Kidney (tissue), 14 donors: ENCODE measurements around the gene WDR72. TPM values are rescaled to one million over a fixed set of nuclear protein-coding genes. Genes with fewer than 3 reads are reported as not detected.

ENCODE experiments used
- DNase-seq, 5 donors: peaks; one replicate each; pipeline ENCODE4 v3.0.0-alpha.2; 2013 to 2020
- FAIRE-seq: peaks from 2 replicates; lab custom pipeline; 2012; peaks lifted over from hg19 to GRCh38; lab: Jason Lieb, UNC
- H3K27ac ChIP-seq, 2 donors: one replicate each; pipeline ENCODE4 v1.7.0; 2013; ENCODE audit warnings: low read depth in 2 of 2, low read length in 2 of 2, inconsistent platforms in 1 of 2
- H3K27me3 ChIP-seq: one replicate; pipeline ENCODE4 v1.7.1; 2013; ENCODE audit warnings: low read length, inconsistent platforms; ENCODE audit not compliant: control insufficient read depth, insufficient read depth
- H3K36me3 ChIP-seq, 3 donors: one replicate each; pipeline versions ENCODE4 v1.7.0 to v1.7.1; 2013; ENCODE audit warnings: low read length in 3 of 3, control low read depth in 1 of 3, inconsistent platforms in 1 of 3; ENCODE audit not compliant: insufficient read depth in 3 of 3, control insufficient read depth in 2 of 3
- H3K4me1 ChIP-seq, 3 donors: one replicate each; pipeline versions ENCODE4 v1.7.0 to v1.7.1; 2013; ENCODE audit warnings: low read length in 3 of 3, inconsistent platforms in 1 of 3, low read depth in 1 of 3; ENCODE audit not compliant: control insufficient read depth in 2 of 3, insufficient read depth in 2 of 3
- H3K4me3 ChIP-seq, 3 donors: one replicate each; pipeline versions ENCODE4 v1.7.0 to v1.8.1; 2013; ENCODE audit warnings: low read length in 3 of 3, control low read depth in 1 of 3, inconsistent platforms in 1 of 3
- H3K9ac ChIP-seq, 3 donors: one replicate each; pipeline versions ENCODE4 v1.7.0 to v1.7.1; 2013; ENCODE audit warnings: low read length in 3 of 3, control low read depth in 1 of 3, inconsistent platforms in 1 of 3
- H3K9me3 ChIP-seq, 3 donors: one replicate each; pipeline versions ENCODE4 v1.7.0 to v1.7.1; 2013; ENCODE audit warnings: low read length in 3 of 3, control low read depth in 1 of 3, inconsistent platforms in 1 of 3; ENCODE audit not compliant: control insufficient read depth in 2 of 3, insufficient read depth in 1 of 3
- intact Hi-C: fragments of 100-400 bp; cut with DNase I; formaldehyde crosslinking; loops from one replicate; pipeline ENCODE4 v1.11.1; 2022
- polyA plus RNA-seq: library from polyadenylated mRNA; stranded (reverse); fragments of 350-450 nt; fragmentation: Illumina TruSeq; extraction: RNeasy Lipid Tissue Mini Kit (QIAGEN cat#74804); gene quantifications from one replicate; pipeline ENCODE4 v1.2.3, GENCODE V29; 2014; ENCODE audit warnings: low read depth, low replicate concordance; ENCODE audit not compliant: insufficient read depth
- total RNA-seq: library from RNA; stranded (reverse); fragmentation: NEBNext Ultra II Directional; extraction: Animal tissue kit (Norgen Biotek cat#: 25700); gene quantifications from one replicate; pipeline ENCODE4 v1.2.1, GENCODE V29; 2021
- TF ChIP-seq, protein P1 (sequence below): IDR thresholded peaks from 3 replicates; pipeline ENCODE4 v1.5.1; 2012; ENCODE audit warnings: mild to moderate bottlenecking, moderate library complexity, borderline replicate concordance; ENCODE audit not compliant: insufficient read depth; ENCODE audit errors: extremely low read depth
- donor health status: control.
- donor health status: control.
- donor health status: control.
- donor health status: control.
- donor health status: control.
- donor health status: DM: yes; HTN: yes; CAD: no.
- donor health status: Normal renal cell carcinoma (clear cell type).

The WDR72 gene
- total and polyA plus RNA-seq, 2 donors from 2014 or later: 55.7 to 60.0 TPM

GRCh38 chr15:53473886-53474285 is 285.6 kb downstream of the WDR72 start:
- Histone ChIP-seq H3K9me3 (no peaks in the 10 kb centered on the region), H3K9ac (no peak overlapping the region), H3K4me1 (no peaks in the 10 kb centered on the region), H3K4me3 (no peak overlapping the region), H3K27me3 (no peaks in the 10 kb centered on the region), H3K27ac (no peak overlapping the region), H3K36me3 (no peaks in the 10 kb centered on the region)
- FAIRE-seq: no peak
- DNase-seq: no peak
- TF ChIP-seq, protein P1, sequence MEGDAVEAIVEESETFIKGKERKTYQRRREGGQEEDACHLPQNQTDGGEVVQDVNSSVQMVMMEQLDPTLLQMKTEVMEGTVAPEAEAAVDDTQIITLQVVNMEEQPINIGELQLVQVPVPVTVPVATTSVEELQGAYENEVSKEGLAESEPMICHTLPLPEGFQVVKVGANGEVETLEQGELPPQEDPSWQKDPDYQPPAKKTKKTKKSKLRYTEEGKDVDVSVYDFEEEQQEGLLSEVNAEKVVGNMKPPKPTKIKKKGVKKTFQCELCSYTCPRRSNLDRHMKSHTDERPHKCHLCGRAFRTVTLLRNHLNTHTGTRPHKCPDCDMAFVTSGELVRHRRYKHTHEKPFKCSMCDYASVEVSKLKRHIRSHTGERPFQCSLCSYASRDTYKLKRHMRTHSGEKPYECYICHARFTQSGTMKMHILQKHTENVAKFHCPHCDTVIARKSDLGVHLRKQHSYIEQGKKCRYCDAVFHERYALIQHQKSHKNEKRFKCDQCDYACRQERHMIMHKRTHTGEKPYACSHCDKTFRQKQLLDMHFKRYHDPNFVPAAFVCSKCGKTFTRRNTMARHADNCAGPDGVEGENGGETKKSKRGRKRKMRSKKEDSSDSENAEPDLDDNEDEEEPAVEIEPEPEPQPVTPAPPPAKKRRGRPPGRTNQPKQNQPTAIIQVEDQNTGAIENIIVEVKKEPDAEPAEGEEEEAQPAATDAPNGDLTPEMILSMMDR: no peak
- intact Hi-C loops: no loop called here

- Histone ChIP-seq H3K27me3 (no peaks in the 10 kb centered on the region), H3K4me3 (no peak overlapping the region), H3K4me1 (no peaks in the 10 kb centered on the region), H3K36me3 (no peaks in the 10 kb centered on the region), H3K9me3 (no peaks in the 10 kb centered on the region), H3K27ac (no peak overlapping the region), H3K9ac (no peak overlapping the region)
- DNase-seq: no peak
- intact Hi-C loops: no loop called here
- TF ChIP-seq, protein P1: no peak
- no peak for FAIRE-seq
Measured at GRCh38 chr15:53473435-53473834, 286.0 kb downstream of the WDR72 start.

DNA sequence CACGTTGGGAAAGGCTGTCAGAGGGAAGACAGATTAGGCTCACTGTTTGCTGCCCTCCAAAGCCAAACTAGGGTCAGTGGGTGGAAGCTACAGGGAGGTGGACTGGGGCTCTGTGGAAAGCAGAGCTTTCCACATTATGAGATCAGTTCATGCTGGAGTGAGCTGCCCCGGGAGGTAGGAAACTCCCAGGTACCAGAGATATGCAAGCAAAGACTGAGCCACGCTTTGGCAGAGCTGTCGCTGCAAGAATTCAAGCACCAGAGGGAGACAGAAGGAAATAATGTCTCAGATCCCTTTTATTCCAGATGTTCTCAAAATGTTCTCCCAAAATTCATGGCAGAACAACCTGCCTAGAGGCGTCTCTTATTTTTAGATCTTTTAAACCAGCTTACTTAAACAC is 286.6 kb downstream of the WDR72 start:
- Histone ChIP-seq H3K36me3 (no peaks in the 10 kb centered on the region), H3K27me3 (no peaks in the 10 kb centered on the region), H3K9me3 (no peaks in the 10 kb centered on the region), H3K27ac (no peak overlapping the region), H3K9ac (no peak overlapping the region), H3K4me3 (no peak overlapping the region), H3K4me1 (no peaks in the 10 kb centered on the region)
- TF ChIP-seq, protein P1: no peak
- intact Hi-C loops: no loop called here
- peak in 1 of 5 donors; percentile 4 for DNase-seq
- no peak for FAIRE-seq

DNA sequence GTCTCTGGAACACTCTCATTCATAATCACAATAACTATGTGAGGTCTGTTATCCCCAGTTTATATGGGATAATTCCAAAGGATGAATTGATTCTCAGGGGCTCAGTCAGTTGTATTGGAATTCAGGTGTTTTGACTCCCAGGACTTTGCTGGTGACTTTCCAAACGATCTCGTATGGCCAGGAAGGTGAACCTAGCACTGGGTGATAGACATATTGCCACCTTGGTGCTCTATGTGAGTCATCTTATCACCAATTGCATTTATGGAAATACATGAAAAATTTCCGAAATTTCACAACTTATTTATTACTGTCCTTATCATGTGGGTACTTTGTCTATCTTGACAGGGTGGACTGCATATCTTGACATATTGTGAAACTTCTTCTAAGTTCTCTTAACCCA is 287.3 kb downstream of the WDR72 start:
- Histone ChIP-seq H3K9me3 (no peaks in the 10 kb centered on the region), H3K4me3 (no peak overlapping the region), H3K4me1 (no peaks in the 10 kb centered on the region), H3K9ac (no peak overlapping the region), H3K36me3 (no peaks in the 10 kb centered on the region), H3K27me3 (no peaks in the 10 kb centered on the region), H3K27ac (no peak overlapping the region)
- no peak for FAIRE-seq
- no peak for DNase-seq
- TF ChIP-seq, protein P1: no peak
- intact Hi-C loops: no loop called here
